HEK293 (cell line): ENCODE results near the gene CCND3.
A peak's percentile ranks its signal among the peaks of the same experiment; 100 is the strongest.

ENCODE experiments used
- EGR2 ChIP-seq: fragments of 450-650 bp; formaldehyde crosslinking; IDR thresholded peaks from 2 replicates; pipeline ENCODE4 v1.5.1; 2016; ENCODE audit warnings: low read depth, missing biosample characterization, missing genetic modification characterization
- HOXD13 ChIP-seq: sonication (generic); formaldehyde crosslinking; IDR thresholded peaks from 2 replicates; pipeline ENCODE4 v1.8.0; 2022; ENCODE audit warnings: missing genetic modification reagents, borderline replicate concordance
- PRDM1 ChIP-seq: fragments of 450-650 bp; formaldehyde crosslinking; IDR thresholded peaks from 2 replicates; pipeline ENCODE4; 2016; ENCODE audit warnings: missing biosample characterization, missing genetic modification characterization
- ZNF114 ChIP-seq: fragments of 450-650 bp; formaldehyde crosslinking; IDR thresholded peaks from 2 replicates; pipeline ENCODE4 v1.5.0; 2017; ENCODE audit warnings: missing biosample characterization, missing genetic modification characterization
- ZNF157 ChIP-seq: fragments of 450-650 bp; formaldehyde crosslinking; IDR thresholded peaks from 2 replicates; pipeline ENCODE4 v1.5.1; 2016; ENCODE audit warnings: missing biosample characterization, missing genetic modification characterization
- ZNF211 ChIP-seq: fragments of 450-650 bp; formaldehyde crosslinking; IDR thresholded peaks from 2 replicates; pipeline ENCODE4 v1.5.1; 2016; ENCODE audit warnings: low read depth, missing biosample characterization, missing genetic modification characterization
- ZNF548 ChIP-seq: fragments of 450-650 bp; formaldehyde crosslinking; IDR thresholded peaks from 2 replicates; pipeline ENCODE4 v1.5.1; 2016; ENCODE audit warnings: missing biosample characterization, missing genetic modification characterization
- ZNF571 ChIP-seq: fragments of 450-650 bp; formaldehyde crosslinking; IDR thresholded peaks from 2 replicates; pipeline ENCODE4 v1.5.0; 2017; ENCODE audit warnings: missing biosample characterization, missing genetic modification characterization
- ZNF585B ChIP-seq: fragments of 450-650 bp; formaldehyde crosslinking; IDR thresholded peaks from 2 replicates; pipeline ENCODE4 v1.5.1; 2016; ENCODE audit warnings: missing biosample characterization, missing genetic modification characterization
- ZNF600 ChIP-seq: fragments of 450-650 bp; formaldehyde crosslinking; IDR thresholded peaks from 2 replicates; pipeline ENCODE4 v1.5.1; 2016; ENCODE audit warnings: missing biosample characterization, missing genetic modification characterization
- ZNF624 ChIP-seq: fragments of 450-650 bp; formaldehyde crosslinking; IDR thresholded peaks from 2 replicates; pipeline ENCODE4 v1.5.1; 2017; ENCODE audit warnings: missing biosample characterization, missing genetic modification characterization
- ZNF629 ChIP-seq: fragments of 450-650 bp; formaldehyde crosslinking; IDR thresholded peaks from 2 replicates; pipeline ENCODE4 v1.5.1; 2017; ENCODE audit warnings: missing biosample characterization, missing genetic modification characterization
- ZNF768 ChIP-seq: fragments of 450-650 bp; formaldehyde crosslinking; IDR thresholded peaks from 2 replicates; pipeline ENCODE4 v1.5.1; 2018; ENCODE audit warnings: missing biosample characterization, mild to moderate bottlenecking, missing genetic modification characterization
- ZSCAN30 ChIP-seq: fragments of 450-650 bp; IDR thresholded peaks from 2 replicates; pipeline ENCODE4 v1.5.1; 2018; ENCODE audit warnings: missing biosample characterization, mild to moderate bottlenecking, missing genetic modification characterization, moderate library complexity
- TF ChIP-seq, protein P1 (sequence below): fragments of 450-650 bp; formaldehyde crosslinking; IDR thresholded peaks from 2 replicates; pipeline ENCODE4 v1.5.1; 2016; ENCODE audit warnings: missing biosample characterization, missing genetic modification characterization
- TF ChIP-seq, protein P2 (sequence below): fragments of 450-650 bp; formaldehyde crosslinking; optimal IDR thresholded peaks from 2 replicates; pipeline ENCODE3; 2016; ENCODE audit warnings: missing biosample characterization, mild to moderate bottlenecking, missing genetic modification characterization
- TF ChIP-seq, protein P3 (sequence below): fragments of 450-650 bp; formaldehyde crosslinking; IDR thresholded peaks from 2 replicates; pipeline ENCODE4 v1.5.1; 2017; ENCODE audit warnings: missing biosample characterization, missing genetic modification characterization
- TF ChIP-seq, protein P4 (sequence below): fragments of 450-650 bp; formaldehyde crosslinking; IDR thresholded peaks from 2 replicates; pipeline ENCODE4 v1.5.1; 2016; ENCODE audit warnings: missing biosample characterization, missing genetic modification characterization
- TF ChIP-seq, protein P5 (sequence below): fragments of 450-650 bp; formaldehyde crosslinking; IDR thresholded peaks from 2 replicates; pipeline ENCODE4 v1.5.1; 2016; ENCODE audit warnings: missing biosample characterization, missing genetic modification characterization
- TF ChIP-seq, protein P6 (sequence below): fragments of 450-650 bp; formaldehyde crosslinking; IDR thresholded peaks from 2 replicates; pipeline ENCODE4 v1.5.1; 2016; ENCODE audit warnings: missing biosample characterization, missing genetic modification characterization
- TF ChIP-seq, protein P7 (sequence below): fragments of 450-650 bp; formaldehyde crosslinking; IDR thresholded peaks from 2 replicates; pipeline ENCODE4 v1.5.1; 2016; ENCODE audit warnings: missing biosample characterization, missing genetic modification characterization
- TF ChIP-seq, protein P8 (sequence below): fragments of 450-650 bp; formaldehyde crosslinking; IDR thresholded peaks from 2 replicates; pipeline ENCODE4 v1.5.1; 2017; ENCODE audit warnings: missing biosample characterization, missing genetic modification characterization

The CCND3 gene

DNA sequence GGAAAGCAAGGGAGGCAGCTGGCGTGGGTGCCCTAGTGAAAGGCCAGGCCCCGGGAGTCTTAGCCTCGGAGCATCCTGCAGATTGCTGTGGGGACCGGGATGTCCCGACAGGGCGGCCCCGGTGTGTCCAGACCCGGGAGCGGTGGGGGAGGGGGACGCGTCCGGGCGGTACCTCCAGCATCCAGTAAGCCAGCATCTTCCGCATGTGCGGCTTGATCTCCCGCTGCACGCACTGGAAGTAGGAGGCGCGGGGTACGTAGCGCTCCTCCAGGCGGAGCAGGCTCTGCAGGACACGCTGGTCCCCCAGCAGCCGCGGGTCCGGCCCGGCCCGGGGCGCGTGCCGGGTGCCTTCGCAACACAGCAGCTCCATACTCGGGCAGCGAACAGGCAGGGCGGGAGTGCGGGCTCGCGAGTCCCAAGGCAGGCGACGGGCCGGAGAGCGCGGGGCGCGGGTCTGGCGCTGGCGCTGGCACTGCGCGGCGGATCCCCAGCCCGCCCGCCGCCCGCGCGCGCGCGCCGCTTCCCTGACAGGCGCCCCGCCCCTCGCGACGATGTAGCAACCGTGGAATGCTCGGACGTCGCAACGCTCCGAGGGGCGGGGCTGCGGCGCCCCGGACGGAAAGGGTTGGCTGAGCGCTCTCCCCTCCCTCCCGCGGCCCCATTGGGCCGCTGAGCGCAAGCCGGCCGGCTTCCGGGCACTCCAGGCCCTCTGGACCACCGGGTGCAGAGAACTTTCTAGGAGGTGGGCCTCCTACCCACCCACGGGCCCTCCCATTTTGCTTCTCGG lies at the start of gene CCND3 (continued):
- TF ChIP-seq, protein P1, sequence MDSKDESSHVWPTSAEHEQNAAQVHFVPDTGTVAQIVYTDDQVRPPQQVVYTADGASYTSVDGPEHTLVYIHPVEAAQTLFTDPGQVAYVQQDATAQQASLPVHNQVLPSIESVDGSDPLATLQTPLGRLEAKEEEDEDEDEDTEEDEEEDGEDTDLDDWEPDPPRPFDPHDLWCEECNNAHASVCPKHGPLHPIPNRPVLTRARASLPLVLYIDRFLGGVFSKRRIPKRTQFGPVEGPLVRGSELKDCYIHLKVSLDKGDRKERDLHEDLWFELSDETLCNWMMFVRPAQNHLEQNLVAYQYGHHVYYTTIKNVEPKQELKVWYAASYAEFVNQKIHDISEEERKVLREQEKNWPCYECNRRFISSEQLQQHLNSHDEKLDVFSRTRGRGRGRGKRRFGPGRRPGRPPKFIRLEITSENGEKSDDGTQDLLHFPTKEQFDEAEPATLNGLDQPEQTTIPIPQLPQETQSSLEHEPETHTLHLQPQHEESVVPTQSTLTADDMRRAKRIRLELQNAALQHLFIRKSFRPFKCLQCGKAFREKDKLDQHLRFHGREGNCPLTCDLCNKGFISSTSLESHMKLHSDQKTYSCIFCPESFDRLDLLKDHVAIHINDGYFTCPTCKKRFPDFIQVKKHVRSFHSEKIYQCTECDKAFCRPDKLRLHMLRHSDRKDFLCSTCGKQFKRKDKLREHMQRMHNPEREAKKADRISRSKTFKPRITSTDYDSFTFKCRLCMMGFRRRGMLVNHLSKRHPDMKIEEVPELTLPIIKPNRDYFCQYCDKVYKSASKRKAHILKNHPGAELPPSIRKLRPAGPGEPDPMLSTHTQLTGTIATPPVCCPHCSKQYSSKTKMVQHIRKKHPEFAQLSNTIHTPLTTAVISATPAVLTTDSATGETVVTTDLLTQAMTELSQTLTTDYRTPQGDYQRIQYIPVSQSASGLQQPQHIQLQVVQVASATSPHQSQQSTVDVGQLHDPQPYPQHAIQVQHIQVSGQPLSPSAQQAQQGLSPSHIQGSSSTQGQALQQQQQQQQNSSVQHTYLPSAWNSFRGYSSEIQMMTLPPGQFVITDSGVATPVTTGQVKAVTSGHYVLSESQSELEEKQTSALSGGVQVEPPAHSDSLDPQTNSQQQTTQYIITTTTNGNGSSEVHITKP (tag by site-specific recombination) = peak; percentile 34; the same call in 1 of the 2 replicates
- TF ChIP-seq, protein P2, sequence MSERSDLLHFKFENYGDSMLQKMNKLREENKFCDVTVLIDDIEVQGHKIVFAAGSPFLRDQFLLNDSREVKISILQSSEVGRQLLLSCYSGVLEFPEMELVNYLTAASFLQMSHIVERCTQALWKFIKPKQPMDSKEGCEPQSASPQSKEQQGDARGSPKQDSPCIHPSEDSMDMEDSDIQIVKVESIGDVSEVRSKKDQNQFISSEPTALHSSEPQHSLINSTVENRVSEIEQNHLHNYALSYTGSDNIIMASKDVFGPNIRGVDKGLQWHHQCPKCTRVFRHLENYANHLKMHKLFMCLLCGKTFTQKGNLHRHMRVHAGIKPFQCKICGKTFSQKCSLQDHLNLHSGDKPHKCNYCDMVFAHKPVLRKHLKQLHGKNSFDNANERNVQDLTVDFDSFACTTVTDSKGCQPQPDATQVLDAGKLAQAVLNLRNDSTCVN (tag by site-specific recombination) = peak; percentile 96
- TF ChIP-seq EGR2 (tag by site-specific recombination) = no peak
- TF ChIP-seq PRDM1 (tag by site-specific recombination) = no peak
- TF ChIP-seq ZNF600 (tag by site-specific recombination) = peak; percentile 87
- TF ChIP-seq, protein P3, sequence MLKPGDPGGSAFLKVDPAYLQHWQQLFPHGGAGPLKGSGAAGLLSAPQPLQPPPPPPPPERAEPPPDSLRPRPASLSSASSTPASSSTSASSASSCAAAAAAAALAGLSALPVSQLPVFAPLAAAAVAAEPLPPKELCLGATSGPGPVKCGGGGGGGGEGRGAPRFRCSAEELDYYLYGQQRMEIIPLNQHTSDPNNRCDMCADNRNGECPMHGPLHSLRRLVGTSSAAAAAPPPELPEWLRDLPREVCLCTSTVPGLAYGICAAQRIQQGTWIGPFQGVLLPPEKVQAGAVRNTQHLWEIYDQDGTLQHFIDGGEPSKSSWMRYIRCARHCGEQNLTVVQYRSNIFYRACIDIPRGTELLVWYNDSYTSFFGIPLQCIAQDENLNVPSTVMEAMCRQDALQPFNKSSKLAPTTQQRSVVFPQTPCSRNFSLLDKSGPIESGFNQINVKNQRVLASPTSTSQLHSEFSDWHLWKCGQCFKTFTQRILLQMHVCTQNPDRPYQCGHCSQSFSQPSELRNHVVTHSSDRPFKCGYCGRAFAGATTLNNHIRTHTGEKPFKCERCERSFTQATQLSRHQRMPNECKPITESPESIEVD (tag by site-specific recombination) = no peak
- peak; percentile 25; the same call in 1 of the 2 replicates for TF ChIP-seq ZSCAN30
- TF ChIP-seq, protein P4, sequence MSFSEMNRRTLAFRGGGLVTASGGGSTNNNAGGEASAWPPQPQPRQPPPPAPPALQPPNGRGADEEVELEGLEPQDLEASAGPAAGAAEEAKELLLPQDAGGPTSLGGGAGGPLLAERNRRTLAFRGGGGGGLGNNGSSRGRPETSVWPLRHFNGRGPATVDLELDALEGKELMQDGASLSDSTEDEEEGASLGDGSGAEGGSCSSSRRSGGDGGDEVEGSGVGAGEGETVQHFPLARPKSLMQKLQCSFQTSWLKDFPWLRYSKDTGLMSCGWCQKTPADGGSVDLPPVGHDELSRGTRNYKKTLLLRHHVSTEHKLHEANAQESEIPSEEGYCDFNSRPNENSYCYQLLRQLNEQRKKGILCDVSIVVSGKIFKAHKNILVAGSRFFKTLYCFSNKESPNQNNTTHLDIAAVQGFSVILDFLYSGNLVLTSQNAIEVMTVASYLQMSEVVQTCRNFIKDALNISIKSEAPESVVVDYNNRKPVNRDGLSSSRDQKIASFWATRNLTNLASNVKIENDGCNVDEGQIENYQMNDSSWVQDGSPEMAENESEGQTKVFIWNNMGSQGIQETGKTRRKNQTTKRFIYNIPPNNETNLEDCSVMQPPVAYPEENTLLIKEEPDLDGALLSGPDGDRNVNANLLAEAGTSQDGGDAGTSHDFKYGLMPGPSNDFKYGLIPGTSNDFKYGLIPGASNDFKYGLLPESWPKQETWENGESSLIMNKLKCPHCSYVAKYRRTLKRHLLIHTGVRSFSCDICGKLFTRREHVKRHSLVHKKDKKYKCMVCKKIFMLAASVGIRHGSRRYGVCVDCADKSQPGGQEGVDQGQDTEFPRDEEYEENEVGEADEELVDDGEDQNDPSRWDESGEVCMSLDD (tag by site-specific recombination) = peak; percentile 13; the same call in 1 of the 2 replicates
- TF ChIP-seq, protein P5, sequence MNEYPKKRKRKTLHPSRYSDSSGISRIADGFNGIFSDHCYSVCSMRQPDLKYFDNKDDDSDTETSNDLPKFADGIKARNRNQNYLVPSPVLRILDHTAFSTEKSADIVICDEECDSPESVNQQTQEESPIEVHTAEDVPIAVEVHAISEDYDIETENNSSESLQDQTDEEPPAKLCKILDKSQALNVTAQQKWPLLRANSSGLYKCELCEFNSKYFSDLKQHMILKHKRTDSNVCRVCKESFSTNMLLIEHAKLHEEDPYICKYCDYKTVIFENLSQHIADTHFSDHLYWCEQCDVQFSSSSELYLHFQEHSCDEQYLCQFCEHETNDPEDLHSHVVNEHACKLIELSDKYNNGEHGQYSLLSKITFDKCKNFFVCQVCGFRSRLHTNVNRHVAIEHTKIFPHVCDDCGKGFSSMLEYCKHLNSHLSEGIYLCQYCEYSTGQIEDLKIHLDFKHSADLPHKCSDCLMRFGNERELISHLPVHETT (tag by site-specific recombination) = no peak
- TF ChIP-seq ZNF114 (tag by site-specific recombination) = no peak
- no peak for TF ChIP-seq ZNF548
- TF ChIP-seq, protein P6, sequence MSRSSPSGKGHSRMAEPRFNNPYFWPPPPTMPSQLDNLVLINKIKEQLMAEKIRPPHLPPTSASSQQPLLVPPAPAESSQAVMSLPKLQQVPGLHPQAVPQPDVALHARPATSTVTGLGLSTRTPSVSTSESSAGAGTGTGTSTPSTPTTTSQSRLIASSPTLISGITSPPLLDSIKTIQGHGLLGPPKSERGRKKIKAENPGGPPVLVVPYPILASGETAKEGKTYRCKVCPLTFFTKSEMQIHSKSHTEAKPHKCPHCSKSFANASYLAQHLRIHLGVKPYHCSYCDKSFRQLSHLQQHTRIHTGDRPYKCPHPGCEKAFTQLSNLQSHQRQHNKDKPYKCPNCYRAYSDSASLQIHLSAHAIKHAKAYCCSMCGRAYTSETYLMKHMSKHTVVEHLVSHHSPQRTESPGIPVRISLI (tag by site-specific recombination) = no peak
- TF ChIP-seq ZNF624 (tag by site-specific recombination) = no peak
- TF ChIP-seq ZNF629 = no peak
- TF ChIP-seq ZNF585B (tag by site-specific recombination) = no peak
- no peak for TF ChIP-seq ZNF157 (tag by site-specific recombination)
- no peak; the same call in 1 of the 2 replicates for TF ChIP-seq ZNF768 (tag by site-specific recombination)
- TF ChIP-seq ZNF571 = no peak
- TF ChIP-seq, protein P7, sequence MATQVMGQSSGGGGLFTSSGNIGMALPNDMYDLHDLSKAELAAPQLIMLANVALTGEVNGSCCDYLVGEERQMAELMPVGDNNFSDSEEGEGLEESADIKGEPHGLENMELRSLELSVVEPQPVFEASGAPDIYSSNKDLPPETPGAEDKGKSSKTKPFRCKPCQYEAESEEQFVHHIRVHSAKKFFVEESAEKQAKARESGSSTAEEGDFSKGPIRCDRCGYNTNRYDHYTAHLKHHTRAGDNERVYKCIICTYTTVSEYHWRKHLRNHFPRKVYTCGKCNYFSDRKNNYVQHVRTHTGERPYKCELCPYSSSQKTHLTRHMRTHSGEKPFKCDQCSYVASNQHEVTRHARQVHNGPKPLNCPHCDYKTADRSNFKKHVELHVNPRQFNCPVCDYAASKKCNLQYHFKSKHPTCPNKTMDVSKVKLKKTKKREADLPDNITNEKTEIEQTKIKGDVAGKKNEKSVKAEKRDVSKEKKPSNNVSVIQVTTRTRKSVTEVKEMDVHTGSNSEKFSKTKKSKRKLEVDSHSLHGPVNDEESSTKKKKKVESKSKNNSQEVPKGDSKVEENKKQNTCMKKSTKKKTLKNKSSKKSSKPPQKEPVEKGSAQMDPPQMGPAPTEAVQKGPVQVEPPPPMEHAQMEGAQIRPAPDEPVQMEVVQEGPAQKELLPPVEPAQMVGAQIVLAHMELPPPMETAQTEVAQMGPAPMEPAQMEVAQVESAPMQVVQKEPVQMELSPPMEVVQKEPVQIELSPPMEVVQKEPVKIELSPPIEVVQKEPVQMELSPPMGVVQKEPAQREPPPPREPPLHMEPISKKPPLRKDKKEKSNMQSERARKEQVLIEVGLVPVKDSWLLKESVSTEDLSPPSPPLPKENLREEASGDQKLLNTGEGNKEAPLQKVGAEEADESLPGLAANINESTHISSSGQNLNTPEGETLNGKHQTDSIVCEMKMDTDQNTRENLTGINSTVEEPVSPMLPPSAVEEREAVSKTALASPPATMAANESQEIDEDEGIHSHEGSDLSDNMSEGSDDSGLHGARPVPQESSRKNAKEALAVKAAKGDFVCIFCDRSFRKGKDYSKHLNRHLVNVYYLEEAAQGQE = no peak
- TF ChIP-seq, protein P8, sequence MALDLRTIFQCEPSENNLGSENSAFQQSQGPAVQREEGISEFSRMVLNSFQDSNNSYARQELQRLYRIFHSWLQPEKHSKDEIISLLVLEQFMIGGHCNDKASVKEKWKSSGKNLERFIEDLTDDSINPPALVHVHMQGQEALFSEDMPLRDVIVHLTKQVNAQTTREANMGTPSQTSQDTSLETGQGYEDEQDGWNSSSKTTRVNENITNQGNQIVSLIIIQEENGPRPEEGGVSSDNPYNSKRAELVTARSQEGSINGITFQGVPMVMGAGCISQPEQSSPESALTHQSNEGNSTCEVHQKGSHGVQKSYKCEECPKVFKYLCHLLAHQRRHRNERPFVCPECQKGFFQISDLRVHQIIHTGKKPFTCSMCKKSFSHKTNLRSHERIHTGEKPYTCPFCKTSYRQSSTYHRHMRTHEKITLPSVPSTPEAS = no peak; the same call in 1 of the 2 replicates
- TF ChIP-seq HOXD13 (CRISPR knock-in tag) = no peak
- TF ChIP-seq ZNF211 (tag by site-specific recombination) = no peak
